ENCODE data around the gene SP6. TPM values are rescaled to one million over a fixed set of nuclear protein-coding genes. Genes with fewer than 3 reads are reported as not detected.

The SP6 gene
- total and polyA plus RNA-seq, 2 of the 8 experiments (the other 6 are each of a cell fraction or from before 2014, with no cell fraction given) = 1.2 to 1.5 TPM

DNA sequence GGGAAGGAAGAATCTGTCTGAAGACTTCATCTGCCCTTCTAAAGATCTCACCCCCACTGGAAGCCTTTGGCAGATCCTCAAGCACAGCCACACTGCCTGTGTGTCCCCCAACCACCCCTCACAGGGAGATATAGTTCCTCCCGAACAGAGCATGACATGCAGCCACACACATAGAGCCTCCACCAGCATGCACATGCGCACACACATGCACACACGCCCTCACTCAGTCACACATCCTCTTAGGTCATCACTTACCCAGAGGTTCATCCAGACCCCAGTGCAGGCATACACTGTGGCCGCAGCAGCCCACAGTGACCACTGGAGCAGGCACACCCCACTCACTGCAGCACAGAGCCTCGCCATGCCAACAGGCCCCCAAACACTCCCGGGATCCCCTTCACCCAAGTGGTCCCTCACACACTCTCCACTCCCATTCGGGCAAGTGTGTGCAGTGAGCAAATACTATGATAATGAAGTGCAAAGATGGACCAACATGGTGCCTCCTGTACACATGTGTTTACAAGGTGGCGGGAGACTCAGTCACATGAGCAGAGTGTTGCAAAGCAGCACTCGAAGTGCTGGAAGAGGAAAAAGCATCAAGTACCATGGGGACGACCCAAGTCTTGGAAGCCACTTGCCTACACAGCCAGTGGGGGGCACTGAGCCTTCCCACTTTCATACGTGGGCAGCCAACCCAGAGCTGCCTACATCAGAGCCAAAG is 17.0 kb upstream of the SP6 start (continued):
- TF ChIP-seq, protein P1, sequence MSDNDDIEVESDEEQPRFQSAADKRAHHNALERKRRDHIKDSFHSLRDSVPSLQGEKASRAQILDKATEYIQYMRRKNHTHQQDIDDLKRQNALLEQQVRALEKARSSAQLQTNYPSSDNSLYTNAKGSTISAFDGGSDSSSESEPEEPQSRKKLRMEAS (IDR thresholded peaks at IDR 0.05) = peak; percentile 64; the same call in 1 of the 2 replicates
- no peak for TF ChIP-seq CREB1 (IDR thresholded peaks at IDR 0.05)

Measured in H1 (cell line).